CD4-positive, CD25-positive, alpha-beta regulatory T cell (primary cell): ENCODE measurements around the gene SLC13A4. TPM values are rescaled to one million over a fixed set of nuclear protein-coding genes. Genes with fewer than 3 reads are reported as not detected.
A peak's percentile ranks its signal among the peaks of the same experiment; 100 is the strongest.
"Not testable (repeated sequence)": the region's sequence is repeated elsewhere in the genome, so short reads cannot be mapped to it uniquely, and the experiment has no call there.

ENCODE experiments used
- ATAC-seq, 2 donors: fragments of 150-1000 bp; cut with Tn5 transposase; one replicate each; pipeline ENCODE4 v1.10.0; 2021; ENCODE audit warnings: low read depth in 2 of 2, moderate number of reproducible peaks in 2 of 2, moderate library complexity in 1 of 2
- DNase-seq, 3 donors: peaks; one replicate each; pipeline versions ENCODE4 v3.0.0 to v3.0.0-alpha.2; 2012 to 2022; ENCODE audit warnings: mixed read lengths in 1 of 3
- H3K27ac ChIP-seq: one replicate; pipeline ENCODE4 v1.7.0; 2013; ENCODE audit warnings: mild to moderate bottlenecking, low read length; ENCODE audit not compliant: insufficient read depth, poor library complexity, severe bottlenecking
- H3K27me3 ChIP-seq: one replicate; pipeline ENCODE4 v1.7.0; 2013; ENCODE audit warnings: low read length; ENCODE audit not compliant: control insufficient read depth, insufficient read depth
- H3K36me3 ChIP-seq: one replicate; pipeline ENCODE4 v1.7.0; 2013; ENCODE audit warnings: mild to moderate bottlenecking, low read length, moderate library complexity; ENCODE audit not compliant: control insufficient read depth, insufficient read depth
- H3K4me1 ChIP-seq: 2 replicates; pipeline ENCODE4 v1.7.0; 2013; ENCODE audit warnings: mild to moderate bottlenecking, low read length; ENCODE audit not compliant: insufficient read depth, control insufficient read depth, poor library complexity, severe bottlenecking
- H3K4me3 ChIP-seq: one replicate; pipeline ENCODE4 v1.7.0; 2013; ENCODE audit warnings: low read depth, mild to moderate bottlenecking, low read length, moderate library complexity
- H3K9me3 ChIP-seq, 2 experiments: 1 replicate in 1 of 2; 2 replicates in 1 of 2; pipeline ENCODE4 v1.7.0; 2013; ENCODE audit warnings: low read length in 2 of 2, mild to moderate bottlenecking in 1 of 2, moderate library complexity in 1 of 2; ENCODE audit not compliant: control insufficient read depth in 2 of 2
- H3K27ac Mint-ChIP-seq, 3 donors: one replicate each; pipeline ENCODE4 v1.8.0; 2020 to 2022; ENCODE audit warnings: mild to moderate bottlenecking in 3 of 3, mixed read lengths in 3 of 3, moderate library complexity in 2 of 3
- H3K27me3 Mint-ChIP-seq: one replicate; pipeline ENCODE4 v1.8.0; 2022; ENCODE audit warnings: mild to moderate bottlenecking, mixed read lengths
- H3K36me3 Mint-ChIP-seq: one replicate; pipeline ENCODE4 v1.8.0; 2020; ENCODE audit warnings: mixed read lengths
- H3K4me1 Mint-ChIP-seq, 4 donors: one replicate each; pipeline ENCODE4 v1.8.0; 2020 to 2022; ENCODE audit warnings: mixed read lengths in 4 of 4, mild to moderate bottlenecking in 1 of 4
- H3K4me3 Mint-ChIP-seq, 4 donors: one replicate each; pipeline ENCODE4 v1.8.0; 2020 to 2022; ENCODE audit warnings: mild to moderate bottlenecking in 4 of 4, mixed read lengths in 4 of 4, moderate library complexity in 3 of 4
- H3K9me3 Mint-ChIP-seq, 7 donors: one replicate each; pipeline ENCODE4 v1.8.0; 2020 to 2022; ENCODE audit warnings: mixed read lengths in 7 of 7, mild to moderate bottlenecking in 3 of 7, moderate library complexity in 2 of 7
- polyA plus RNA-seq, 4 donors: library from polyadenylated mRNA; unstranded; fragments of 300-500 nt; fragmentation: Illumina TruSeq; gene quantifications; one replicate each; pipeline ENCODE4 v1.2.3, GENCODE V29; 2021
- total RNA-seq: library from RNA; stranded (reverse); gene quantifications from one replicate; pipeline ENCODE4 v1.2.3, GENCODE V29; 2022

SLC13A4 gene
- total and polyA plus RNA-seq, 5 donors from 2014 or later: 0.02 to 0.24 (median 0.03) TPM; not detected in 2

- Mint-ChIP-seq H3K27ac (peak overlapping the region in 1 of 3 donors; percentile 16), H3K4me3 (no peak overlapping the region), H3K4me1 (peaks cover 16 to 34% (median 31%) of the 10 kb centered on the region in 4 donors), H3K9me3 (no peaks in the 10 kb centered on the region), H3K27me3 (no peaks in the 10 kb centered on the region), H3K36me3 (peaks cover 49% of the 10 kb centered on the region)
- ATAC-seq (peak in 1 of 2 donors; percentile 39), DNase-seq (peak in 2 of 3 donors; percentile 13 to 47)
- peaks cover 29% of the 10 kb centered on the region for H3K36me3 ChIP-seq
- no peak overlapping the region for H3K27ac ChIP-seq
- no peaks in the 10 kb centered on the region for H3K27me3 ChIP-seq
- H3K9me3 ChIP-seq: no peaks in the 10 kb centered on the region
- H3K4me1 ChIP-seq: no peaks in the 10 kb centered on the region
- H3K4me3 ChIP-seq: no peak overlapping the region
Measured at GRCh38 chr7:135672560-135673359, 55.2 kb downstream of the SLC13A4 start.

DNA sequence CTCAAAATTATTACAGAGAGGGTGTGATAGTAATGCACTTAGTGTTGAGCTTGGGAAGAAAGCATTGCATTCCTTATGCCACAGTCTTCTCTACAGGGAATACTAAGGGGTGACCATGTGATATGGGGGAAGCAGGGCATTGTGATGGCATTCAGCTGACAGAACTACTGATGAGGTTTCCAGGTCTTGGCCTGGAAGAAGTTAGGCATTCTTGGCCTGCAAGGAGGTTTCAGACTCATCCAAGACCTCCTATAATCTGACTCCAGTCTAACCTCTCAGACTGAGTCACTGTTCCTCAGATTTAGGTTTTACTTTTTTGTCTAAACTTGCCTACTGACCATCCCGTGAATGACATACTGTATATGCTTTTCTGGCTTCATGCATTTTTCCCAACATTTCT, 57.8 kb downstream of the SLC13A4 start:
- DNase-seq (no peak), ATAC-seq (no peak)
- peaks cover 6% of the 10 kb centered on the region for H3K4me1 ChIP-seq
- peak overlapping the region in 2 of 3 donors; percentile 49 to 67 for H3K27ac Mint-ChIP-seq
- H3K36me3 Mint-ChIP-seq: peaks cover 45% of the 10 kb centered on the region
- H3K27me3 ChIP-seq: no peaks in the 10 kb centered on the region
- no peaks in the 10 kb centered on the region for H3K9me3 Mint-ChIP-seq
- no peaks in the 10 kb centered on the region for H3K9me3 ChIP-seq
- H3K36me3 ChIP-seq: peaks cover 8% of the 10 kb centered on the region
- H3K27me3 Mint-ChIP-seq: no peaks in the 10 kb centered on the region
- H3K4me3 ChIP-seq: no peak overlapping the region
- no peak overlapping the region for H3K27ac ChIP-seq
- no peak overlapping the region for H3K4me3 Mint-ChIP-seq
- peaks cover 22 to 54% (median 39%) of the 10 kb centered on the region in 4 donors for H3K4me1 Mint-ChIP-seq

GRCh38 chr7:135669774-135670173, 58.2 kb downstream of the SLC13A4 start:
- Mint-ChIP-seq H3K4me3 (no peak overlapping the region), H3K9me3 (no peaks in the 10 kb centered on the region), H3K27ac (peak overlapping the region in 1 of 3 donors; percentile 67), H3K4me1 (peaks cover 26 to 58% (median 43%) of the 10 kb centered on the region in 4 donors), H3K27me3 (no peaks in the 10 kb centered on the region), H3K36me3 (peaks cover 45% of the 10 kb centered on the region)
- DNase-seq (no peak), ATAC-seq (no peak)
- H3K4me1 ChIP-seq: peaks cover 9% of the 10 kb centered on the region
- no peaks in the 10 kb centered on the region for H3K27me3 ChIP-seq
- no peaks in the 10 kb centered on the region for H3K9me3 ChIP-seq
- no peak overlapping the region for H3K27ac ChIP-seq
- no peak overlapping the region for H3K4me3 ChIP-seq
- peaks cover 5% of the 10 kb centered on the region for H3K36me3 ChIP-seq

DNA sequence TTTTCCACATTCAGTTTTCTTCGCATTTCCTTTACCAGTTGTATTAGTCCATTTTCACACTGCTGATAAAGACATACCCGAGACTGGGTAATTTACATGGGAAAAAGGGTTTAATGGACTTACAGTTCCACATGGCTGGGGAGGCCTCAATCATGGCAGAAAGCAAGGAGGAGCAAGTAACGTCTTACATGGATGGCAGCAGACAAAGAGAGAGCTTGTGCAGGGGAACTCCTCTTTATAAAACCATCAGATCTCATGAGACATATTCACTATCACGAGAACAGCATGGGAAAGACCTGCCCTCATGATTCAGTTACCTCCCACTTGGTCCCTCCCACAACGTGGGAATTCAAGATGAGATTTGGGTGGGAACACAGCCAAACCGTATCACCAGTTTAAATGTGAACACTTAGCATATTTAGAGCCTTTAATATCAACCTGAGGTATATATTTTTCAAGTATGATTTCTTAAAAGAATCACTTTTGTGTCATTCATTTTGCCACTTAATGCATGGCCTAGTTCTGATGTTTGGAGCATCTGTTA, 59.1 kb downstream of the SLC13A4 start:
- peaks cover 18% of the 10 kb centered on the region for H3K4me1 ChIP-seq
- not testable (repeated sequence) for DNase-seq, H3K27me3 ChIP-seq, H3K27ac Mint-ChIP-seq, H3K36me3 ChIP-seq, H3K9me3 Mint-ChIP-seq, H3K9me3 ChIP-seq, H3K27me3 Mint-ChIP-seq, H3K27ac ChIP-seq, ATAC-seq, H3K4me3 ChIP-seq
- Mint-ChIP-seq H3K36me3 (peaks cover 37% of the 10 kb centered on the region), H3K4me3 (peak overlapping the region in 1 of 4 donors; percentile 36), H3K4me1 (peaks cover 35 to 64% (median 43%) of the 10 kb centered on the region in 4 donors)

DNA sequence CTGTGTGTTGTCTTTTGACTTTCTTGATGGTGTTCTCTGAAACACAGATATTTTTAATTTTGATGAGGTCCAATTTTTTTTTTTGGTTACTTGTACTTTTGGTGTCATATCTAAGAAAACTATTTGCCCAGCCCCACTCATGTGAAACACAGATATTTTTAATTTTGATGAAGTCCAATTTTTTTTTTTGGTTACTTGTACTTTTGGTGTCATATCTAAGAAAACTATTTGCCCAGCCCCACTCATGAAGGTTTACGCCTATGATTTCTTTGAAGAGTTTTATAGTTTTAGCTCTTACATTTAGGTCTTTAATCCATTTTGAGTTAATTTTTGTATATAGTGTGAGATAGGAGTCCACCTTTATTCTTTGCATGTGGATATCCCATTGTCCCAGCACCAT, 60.4 kb downstream of the SLC13A4 start:
- DNase-seq, ATAC-seq, H3K9me3 ChIP-seq, H3K27me3 ChIP-seq, H3K36me3 ChIP-seq, H3K27ac ChIP-seq, H3K27me3 Mint-ChIP-seq, H3K9me3 Mint-ChIP-seq, H3K4me3 Mint-ChIP-seq, H3K4me3 ChIP-seq: not testable (repeated sequence)
- H3K4me1 ChIP-seq: peaks cover 31% of the 10 kb centered on the region
- peaks cover 39 to 70% (median 43%) of the 10 kb centered on the region in 4 donors for H3K4me1 Mint-ChIP-seq
- H3K36me3 Mint-ChIP-seq: peaks cover 30% of the 10 kb centered on the region
- H3K27ac Mint-ChIP-seq: peak overlapping the region in 2 of 3 donors; percentile 33 to 80

DNA sequence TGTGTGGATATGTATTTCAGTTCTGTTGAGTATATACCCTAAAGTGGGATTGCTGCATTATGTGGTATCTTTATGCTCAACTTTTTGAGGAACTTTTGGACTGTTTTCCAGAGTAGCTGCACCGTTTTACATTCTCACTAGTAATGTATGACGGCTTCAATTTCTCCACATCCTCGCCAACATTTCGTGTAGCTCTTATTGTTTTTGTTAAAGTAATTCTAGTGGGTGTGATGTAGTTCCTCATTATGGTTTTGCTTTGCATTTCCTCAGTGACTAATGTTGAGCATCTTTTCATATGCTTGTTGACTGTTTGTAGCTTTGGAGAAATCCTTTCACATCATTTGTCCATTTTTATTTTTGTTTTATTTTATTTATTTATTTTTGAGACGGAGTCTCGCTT, 61.1 kb downstream of the SLC13A4 start:
- no peaks in the 10 kb centered on the region for H3K27me3 ChIP-seq
- no peaks in the 10 kb centered on the region for H3K9me3 Mint-ChIP-seq
- H3K4me3 ChIP-seq: no peak overlapping the region
- peaks cover 27% of the 10 kb centered on the region for H3K36me3 Mint-ChIP-seq
- no peak overlapping the region for H3K27ac ChIP-seq
- peaks cover 44 to 72% (median 45%) of the 10 kb centered on the region in 4 donors for H3K4me1 Mint-ChIP-seq
- ATAC-seq (no peak), DNase-seq (no peak)
- no peaks in the 10 kb centered on the region for H3K36me3 ChIP-seq
- H3K27me3 Mint-ChIP-seq: no peaks in the 10 kb centered on the region
- no peak overlapping the region for H3K27ac Mint-ChIP-seq
- H3K4me1 ChIP-seq: peaks cover 36% of the 10 kb centered on the region
- H3K9me3 ChIP-seq: no peaks in the 10 kb centered on the region
- H3K4me3 Mint-ChIP-seq: peak overlapping the region in 2 of 4 donors; percentile 8 to 24

GRCh38 chr7:135666156-135666555, 61.8 kb downstream of the SLC13A4 start:
- peaks cover 37% of the 10 kb centered on the region for H3K4me1 ChIP-seq
- H3K27ac ChIP-seq: no peak overlapping the region
- no peaks in the 10 kb centered on the region for H3K36me3 ChIP-seq
- no peaks in the 10 kb centered on the region for H3K27me3 Mint-ChIP-seq
- ATAC-seq (no peak), DNase-seq (no peak)
- H3K9me3 ChIP-seq: no peaks in the 10 kb centered on the region
- no peak overlapping the region for H3K27ac Mint-ChIP-seq
- H3K4me3 ChIP-seq: no peak overlapping the region
- peak overlapping the region in 2 of 4 donors; percentile 8 to 24 for H3K4me3 Mint-ChIP-seq
- H3K36me3 Mint-ChIP-seq: peaks cover 27% of the 10 kb centered on the region
- H3K27me3 ChIP-seq: no peaks in the 10 kb centered on the region
- H3K9me3 Mint-ChIP-seq: peaks cover 0 to 1% (median 0%) of the 10 kb centered on the region in 7 donors
- H3K4me1 Mint-ChIP-seq: peaks cover 47 to 77% (median 48%) of the 10 kb centered on the region in 4 donors
